D341Med (cell line): ENCODE results near the gene ZNF438.
"Not testable (repeated sequence)": the region's sequence is repeated elsewhere in the genome, so short reads cannot be mapped to it uniquely, and the experiment has no call there.

ENCODE experiments used
- DNase-seq: peaks from one replicate; pipeline ENCODE4 v3.0.0; 2012; ENCODE audit warnings: low spot score

Gene ZNF438

GRCh38 chr10:30803058-30803457, 228.6 kb downstream of the ZNF438 start:
- no peak for DNase-seq

GRCh38 chr10:30800368-30800767, 231.3 kb downstream of the ZNF438 start:
- DNase-seq: no peak

GRCh38 chr10:30798646-30799185, 232.9 kb downstream of the ZNF438 start:
- no peak for DNase-seq

GRCh38 chr10:30795024-30795423, 236.6 kb downstream of the ZNF438 start:
- not testable (repeated sequence) for DNase-seq
